HCT116 (cell line): ENCODE measurements around the gene GALNT7. TPM values are rescaled to one million over a fixed set of nuclear protein-coding genes. Genes with fewer than 3 reads are reported as not detected.

Experiments used
- ATAC-seq: fragments of 200-7000 bp; cut with Tn5 transposase; 2 replicates; pipeline ENCODE4 v1.9.1; 2020; ENCODE audit warnings: mild to moderate bottlenecking, moderate library complexity
- BruUV-seq: library from RNA; stranded (reverse); fragments of 400-500 nt; replicated peaks from 2 replicates; lab custom pipeline; 2021; lab: Mats Ljungman, UMichigan
- CTCF ChIA-PET: fragments of 300-600 bp; sonication (Branson Sonifier 250); formaldehyde crosslinking; loops from one replicate; lab custom pipeline; 2021; ENCODE audit warnings: antibody characterized with exemption; lab: Charles Lee
- POLR2A ChIA-PET: fragments of 300-600, 350-600 bp; sonication (Branson Sonifier 250); formaldehyde crosslinking; loops from one replicate; lab custom pipeline; 2021; ENCODE audit warnings: antibody characterized with exemption; lab: Charles Lee
- RAD21 ChIA-PET, 2 experiments: fragments of 300-600 bp; sonication (Branson Sonifier 250); formaldehyde crosslinking; loops; one replicate each; lab custom pipeline; 2023; ENCODE audit warnings: low total read pairs in 2 of 2; ENCODE audit not compliant: uncharacterized antibody in 2 of 2, unreplicated experiment in 2 of 2, low non-redundant PET in 1 of 2; lab: Charles Lee
- DNase-seq: peaks from one replicate; pipeline ENCODE4 v3.0.0-alpha.2; 2010; ENCODE audit warnings: low read depth, low spot score
- H2AFZ ChIP-seq: fragments of 200-600 bp; shearing (Covaris generic), sonication (generic); 2 replicates; pipeline ENCODE4 v1.6.1; 2017; ENCODE audit warnings: low read depth, mixed run types, mixed read lengths, antibody characterized with exemption, low read length; ENCODE audit not compliant: poor library complexity, severe bottlenecking
- H3K27ac ChIP-seq: 2 replicates; pipeline ENCODE4 v1.5.1; 2012; ENCODE audit warnings: low read depth, low read length
- H3K27me3 ChIP-seq: fragments of 200-600 bp; sonication (generic); 2 replicates; pipeline ENCODE4 v1.6.1; 2016; ENCODE audit warnings: mixed run types, low read length, mixed read lengths; ENCODE audit not compliant: insufficient read depth
- H3K36me3 ChIP-seq, 2 experiments: fragments of 200-500 bp in 1 of 2; fragments of 200-600 bp in 1 of 2; sonication (Bioruptor generic) in 1 of 2; sonication (generic) in 1 of 2; 2 replicates each; pipeline versions ENCODE4 v1.5.1 to v1.6.1; 2014 to 2016; ENCODE audit warnings: low read length in 2 of 2, inconsistent platforms in 1 of 2, mixed read lengths in 1 of 2, mixed run types in 1 of 2; ENCODE audit not compliant: insufficient read depth in 2 of 2, control insufficient read depth in 1 of 2
- H3K4me1 ChIP-seq, 2 experiments: fragments of 200-600 bp in 1 of 2; sonication (generic) in 1 of 2; 2 replicates each; pipeline versions ENCODE4 v1.5.1 to v1.6.1; 2012 to 2017; ENCODE audit warnings: low read length in 2 of 2, inconsistent platforms in 1 of 2, mild to moderate bottlenecking in 1 of 2, mixed read lengths in 1 of 2, mixed run types in 1 of 2, moderate library complexity in 1 of 2; ENCODE audit not compliant: insufficient read depth in 2 of 2, control insufficient read depth in 1 of 2
- H3K4me2 ChIP-seq: fragments of 200-600 bp; sonication (generic); 2 replicates; pipeline ENCODE4 v1.6.1; 2017; ENCODE audit warnings: mixed run types, low read length, mixed read lengths
- H3K4me3 ChIP-seq, 2 experiments: fragments of 200-600 bp in 1 of 2; sonication (generic) in 1 of 2; replicated peaks in 1 of 2; 2 replicates each; pipeline ENCODE4 v1.5.1; 2011 to 2016; ENCODE audit warnings: low read length in 2 of 2, control low read depth in 1 of 2, low read depth in 1 of 2, mild to moderate bottlenecking in 1 of 2, mixed read lengths in 1 of 2, mixed run types in 1 of 2
- H3K79me2 ChIP-seq: fragments of 200-600 bp; sonication (generic); 2 replicates; pipeline ENCODE4 v1.6.1; 2017; ENCODE audit warnings: mild to moderate bottlenecking, mixed run types, low read length, moderate library complexity, mixed read lengths; ENCODE audit not compliant: insufficient read depth
- H3K9ac ChIP-seq: fragments of 200-600 bp; sonication (generic); 2 replicates; pipeline ENCODE4 v1.6.1; 2016; ENCODE audit warnings: low read length, mixed read lengths
- H3K9me2 ChIP-seq: fragments of 200-600 bp; sonication (generic), shearing (Covaris generic); 2 replicates; pipeline ENCODE4 v1.6.1; 2017; ENCODE audit warnings: mixed run types, mild to moderate bottlenecking, moderate library complexity; ENCODE audit not compliant: insufficient read depth
- H3K9me3 ChIP-seq, 2 experiments: fragments of 200-500 bp in 1 of 2; fragments of 200-600 bp in 1 of 2; sonication (Bioruptor generic) in 1 of 2; sonication (generic) in 1 of 2; 2 replicates each; pipeline ENCODE4 v1.6.1; 2014 to 2017; ENCODE audit warnings: low read length in 2 of 2, mixed read lengths in 2 of 2, inconsistent platforms in 1 of 2, low read depth in 1 of 2, mild to moderate bottlenecking in 1 of 2, mixed run types in 1 of 2, moderate library complexity in 1 of 2; ENCODE audit not compliant: control insufficient read depth in 1 of 2, insufficient read depth in 1 of 2
- H4K20me1 ChIP-seq: fragments of 200-600 bp; sonication (generic), shearing (Covaris generic); 2 replicates; pipeline ENCODE4 v1.6.1; 2017; ENCODE audit warnings: mixed run types, mild to moderate bottlenecking, moderate library complexity; ENCODE audit not compliant: insufficient read depth
- CBX3 ChIP-seq: IDR thresholded peaks from 2 replicates; pipeline ENCODE4 v1.6.1; 2012; ENCODE audit warnings: low read depth
- CEBPB ChIP-seq: IDR thresholded peaks from 2 replicates; pipeline ENCODE4 v1.6.1; 2012; ENCODE audit warnings: low read depth
- EGR1 ChIP-seq: IDR thresholded peaks from 2 replicates; pipeline ENCODE4 v1.6.1; 2012; ENCODE audit warnings: low read depth
- ELF1 ChIP-seq: IDR thresholded peaks from 2 replicates; pipeline ENCODE4 v1.6.1; 2012; ENCODE audit warnings: low read depth, borderline replicate concordance
- EZH2 ChIP-seq: fragments of 200-600 bp; sonication (generic); IDR thresholded peaks from 2 replicates; pipeline ENCODE4 v1.6.1; 2017; ENCODE audit warnings: antibody characterized with exemption, mixed run types
- EZH2phosphoT487 ChIP-seq: fragments of 200-600 bp; IDR thresholded peaks from 2 replicates; pipeline ENCODE4 v1.6.1; 2018; ENCODE audit warnings: antibody characterized with exemption, borderline replicate concordance
- FOSL1 ChIP-seq: IDR thresholded peaks from 2 replicates; pipeline ENCODE4 v1.6.1; 2012; ENCODE audit warnings: low read depth
- JUND ChIP-seq: IDR thresholded peaks from 2 replicates; pipeline ENCODE4 v1.6.1; 2012
- MAX ChIP-seq: IDR thresholded peaks from 2 replicates; pipeline ENCODE4 v1.6.1; 2012
- POLR2AphosphoS5 ChIP-seq: IDR thresholded peaks from 2 replicates; pipeline ENCODE4 v1.6.1; 2011; ENCODE audit warnings: mild to moderate bottlenecking, low read depth, low read length, moderate library complexity
- RAD21 ChIP-seq: IDR thresholded peaks from 2 replicates; pipeline ENCODE4 v1.6.1; 2012; ENCODE audit warnings: low read depth, mild to moderate bottlenecking
- SIN3A ChIP-seq: IDR thresholded peaks from 2 replicates; pipeline ENCODE4 v1.6.1; 2012; ENCODE audit warnings: low read depth
- SP1 ChIP-seq: IDR thresholded peaks from 2 replicates; pipeline ENCODE4 v1.6.1; 2012; ENCODE audit warnings: low read depth
- SRF ChIP-seq: IDR thresholded peaks from 2 replicates; pipeline ENCODE4 v1.6.1; 2012; ENCODE audit warnings: low read depth
- TCF7L2 ChIP-seq: IDR thresholded peaks from 2 replicates; pipeline ENCODE4 v1.7.0; 2011; ENCODE audit warnings: borderline replicate concordance, inconsistent platforms; ENCODE audit not compliant: insufficient read depth, insufficient read length; ENCODE audit errors: extremely low read depth
- YY1 ChIP-seq: IDR thresholded peaks from 2 replicates; pipeline ENCODE4 v1.6.1; 2011; ENCODE audit warnings: low read length, low read depth, moderate library complexity, mild to moderate bottlenecking; ENCODE audit not compliant: insufficient replicate concordance; ENCODE audit errors: extremely low read depth
- intact Hi-C: fragments of 100-400 bp; cut with micrococcal nuclease; formaldehyde crosslinking; loops from 2 replicates; pipeline ENCODE4 v1.10.0; 2022
- total RNA-seq: library from RNA; stranded (reverse); gene quantifications from one replicate; pipeline ENCODE4 v1.2.1, GENCODE V29; 2021; ENCODE audit not compliant: unreplicated experiment

Gene GALNT7
- total RNA-seq, 1 experiment from 2014 or later: 21.3 TPM

- Histone ChIP-seq H3K27me3 (no peaks in the 10 kb centered on the region), H3K9me2 (no peaks in the 10 kb centered on the region), H3K9me3 (no peaks in the 10 kb centered on the region), H2AFZ (no peak overlapping the region), H3K79me2 (no peaks in the 10 kb centered on the region), H3K36me3 (no peaks in the 10 kb centered on the region), H4K20me1 (no peaks in the 10 kb centered on the region), H3K9ac (no peak overlapping the region)
- intact Hi-C loops: no loop called here
- DNase-seq (no peak), ATAC-seq (no peak)
- no TSS peak for BruUV-seq
- ChIA-PET POLR2A (no interaction called here), CTCF (no interaction called here), RAD21 (no interaction called here)
- TF ChIP-seq MAX (no peak), POLR2AphosphoS5 (no peak), EZH2 (no peak), RAD21 (no peak), TCF7L2 (no peak), EZH2phosphoT487 (no peak), SRF (no peak), CEBPB (no peak), YY1 (no peak), SIN3A (no peak), FOSL1 (no peak), SP1 (no peak), EGR1 (no peak), CBX3 (no peak), JUND (no peak), ELF1 (no peak)
- TF ChIP-seq, all 23 proteins: peak for 0
- peaks cover 4 to 11% of the 10 kb centered on the region in 2 experiments; a peak in 3 of 4 replicates for H3K4me1 ChIP-seq
- H3K27ac ChIP-seq: no peak overlapping the region
- H3K4me2 ChIP-seq: no peak overlapping the region
- no peak overlapping the region for H3K4me3 ChIP-seq
Measured at GRCh38 chr4:173145131-173145530, 23.5 kb upstream of the GALNT7 start.
